Progenitor cell of endocrine pancreas (in vitro differentiated cells): Measurements from ENCODE around the gene ARHGEF2. TPM values are rescaled to one million over a fixed set of nuclear protein-coding genes. Genes with fewer than 3 reads are reported as not detected.

Source experiments
- DNase-seq: peaks from one replicate; pipeline ENCODE4 v3.0.0; 2021; ENCODE audit warnings: low spot score; ENCODE audit not compliant: unreplicated experiment
- H3K27ac Mint-ChIP-seq: 2 replicates; pipeline ENCODE4 v1.8.0; 2021; ENCODE audit warnings: mild to moderate bottlenecking, moderate library complexity, mixed read lengths
- H3K27me3 Mint-ChIP-seq: 2 replicates; pipeline ENCODE4 v1.8.0; 2021; ENCODE audit warnings: mixed read lengths
- H3K36me3 Mint-ChIP-seq: 2 replicates; pipeline ENCODE4 v1.8.0; 2022; ENCODE audit warnings: mixed read lengths; ENCODE audit not compliant: insufficient read depth
- H3K4me1 Mint-ChIP-seq: 2 replicates; pipeline ENCODE4 v1.8.0; 2021; ENCODE audit warnings: low read depth, mixed read lengths
- H3K4me3 Mint-ChIP-seq: 2 replicates; pipeline ENCODE4 v1.8.0; 2021; ENCODE audit warnings: low read depth, mild to moderate bottlenecking, moderate library complexity, mixed read lengths
- H3K9me3 Mint-ChIP-seq: 2 replicates; pipeline ENCODE4 v1.8.0; 2021; ENCODE audit warnings: low read depth, mixed read lengths
- total RNA-seq: library from RNA; stranded (reverse); gene quantifications from 2 replicates; pipeline ENCODE4 v1.2.1, GENCODE V29; 2021
- TF ChIP-seq, protein P1 (sequence below): fragments of 200-600 bp; sonication (generic); IDR thresholded peaks from one replicate; pipeline ENCODE4 v1.5.0; 2021; ENCODE audit warnings: antibody characterized with exemption, mild to moderate bottlenecking; ENCODE audit not compliant: unreplicated experiment

ARHGEF2 gene
- total RNA-seq, 1 donor from 2014 or later: 103 TPM

DNA sequence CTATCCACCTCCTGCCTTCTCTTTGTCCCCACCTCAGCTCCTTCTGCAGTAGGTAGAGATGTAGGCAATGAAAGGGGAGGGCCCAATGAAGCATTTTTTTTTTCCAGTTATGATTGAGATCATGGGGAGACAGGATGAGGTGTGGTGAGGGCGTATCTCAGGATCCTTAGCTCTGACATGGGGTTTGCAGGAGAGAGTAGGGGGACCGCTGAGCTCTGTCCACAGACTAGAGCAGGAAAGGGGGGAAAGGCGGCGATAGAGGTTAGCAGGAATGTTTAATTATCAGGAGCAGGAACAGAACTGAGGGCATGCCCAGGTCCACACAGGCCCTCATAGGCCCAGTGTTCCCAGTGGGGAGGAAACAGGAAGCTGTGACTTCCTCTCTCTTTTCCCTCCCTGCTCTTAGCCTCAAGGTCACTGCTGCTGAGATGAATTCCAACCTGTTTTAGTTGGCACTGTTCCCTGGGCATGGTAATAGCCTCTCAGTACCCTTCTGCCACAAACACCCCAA, 37.8 kb downstream of the ARHGEF2 start:
- Mint-ChIP-seq H3K4me1 (peaks cover 17% of the 10 kb centered on the region), H3K27me3 (no peaks in the 10 kb centered on the region), H3K36me3 (no peaks in the 10 kb centered on the region), H3K9me3 (no peaks in the 10 kb centered on the region), H3K27ac (peak overlapping the region; percentile 71), H3K4me3 (no peak overlapping the region)
- TF ChIP-seq, protein P1, sequence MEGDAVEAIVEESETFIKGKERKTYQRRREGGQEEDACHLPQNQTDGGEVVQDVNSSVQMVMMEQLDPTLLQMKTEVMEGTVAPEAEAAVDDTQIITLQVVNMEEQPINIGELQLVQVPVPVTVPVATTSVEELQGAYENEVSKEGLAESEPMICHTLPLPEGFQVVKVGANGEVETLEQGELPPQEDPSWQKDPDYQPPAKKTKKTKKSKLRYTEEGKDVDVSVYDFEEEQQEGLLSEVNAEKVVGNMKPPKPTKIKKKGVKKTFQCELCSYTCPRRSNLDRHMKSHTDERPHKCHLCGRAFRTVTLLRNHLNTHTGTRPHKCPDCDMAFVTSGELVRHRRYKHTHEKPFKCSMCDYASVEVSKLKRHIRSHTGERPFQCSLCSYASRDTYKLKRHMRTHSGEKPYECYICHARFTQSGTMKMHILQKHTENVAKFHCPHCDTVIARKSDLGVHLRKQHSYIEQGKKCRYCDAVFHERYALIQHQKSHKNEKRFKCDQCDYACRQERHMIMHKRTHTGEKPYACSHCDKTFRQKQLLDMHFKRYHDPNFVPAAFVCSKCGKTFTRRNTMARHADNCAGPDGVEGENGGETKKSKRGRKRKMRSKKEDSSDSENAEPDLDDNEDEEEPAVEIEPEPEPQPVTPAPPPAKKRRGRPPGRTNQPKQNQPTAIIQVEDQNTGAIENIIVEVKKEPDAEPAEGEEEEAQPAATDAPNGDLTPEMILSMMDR: no peak
- no peak for DNase-seq

DNA sequence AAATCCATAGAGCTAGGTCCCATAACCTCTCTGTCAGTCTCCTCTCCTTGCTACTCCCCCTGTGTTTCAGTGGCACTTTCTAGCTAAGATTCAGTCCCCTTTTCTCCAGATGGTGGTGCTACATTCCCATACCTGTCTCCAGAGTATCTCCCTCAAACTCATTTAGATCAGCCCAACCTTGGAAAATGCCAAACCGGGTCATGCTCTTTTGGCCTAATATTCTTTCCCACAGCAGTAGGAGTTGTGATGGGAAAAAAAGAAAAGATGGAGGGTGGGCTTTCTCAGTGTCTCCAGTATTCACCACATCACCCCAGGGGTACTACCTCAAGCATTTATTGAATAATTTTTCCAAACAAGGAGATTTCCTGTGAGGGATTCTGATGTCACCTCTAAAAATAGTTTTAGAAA, 40.1 kb downstream of the ARHGEF2 start:
- DNase-seq: no peak
- no peak overlapping the region for H3K4me3 Mint-ChIP-seq
- H3K27me3 Mint-ChIP-seq: no peaks in the 10 kb centered on the region
- H3K4me1 Mint-ChIP-seq: peaks cover 5% of the 10 kb centered on the region
- H3K9me3 Mint-ChIP-seq: no peaks in the 10 kb centered on the region
- peak overlapping the region; percentile 63 for H3K27ac Mint-ChIP-seq
- no peaks in the 10 kb centered on the region for H3K36me3 Mint-ChIP-seq
- TF ChIP-seq, protein P1: peak; percentile 67

DNA sequence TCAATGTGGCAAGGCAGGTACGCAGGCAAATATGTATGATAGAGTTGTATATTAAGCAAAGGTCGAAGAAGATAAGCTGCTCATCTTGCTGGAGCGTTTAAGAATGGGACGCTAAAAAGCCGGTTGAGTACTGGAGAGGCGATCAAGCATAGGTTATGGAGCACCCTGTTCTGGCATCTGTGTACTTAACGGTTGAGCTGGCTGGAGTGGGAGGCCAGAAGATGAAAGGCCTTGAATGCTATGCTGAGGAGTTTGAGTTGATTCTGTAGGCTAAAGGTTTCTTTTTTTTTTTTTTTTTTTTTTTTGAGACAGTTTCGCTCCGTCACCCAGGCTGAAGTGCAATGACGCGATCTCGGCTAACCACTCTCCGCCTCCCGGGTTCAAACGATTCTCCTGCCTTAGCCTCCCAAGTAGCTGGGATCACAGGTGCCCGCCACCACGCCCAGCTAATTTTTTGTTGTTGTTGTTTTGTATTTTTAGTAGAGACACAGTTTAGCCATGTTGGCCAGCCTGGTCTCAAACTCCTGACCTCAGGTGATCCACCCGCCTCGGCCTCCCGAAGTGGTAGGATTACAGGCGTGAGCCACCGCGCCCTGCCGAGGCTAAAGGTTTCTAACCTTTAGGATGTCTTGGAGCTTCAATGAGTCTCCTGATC, 43.3 kb downstream of the ARHGEF2 start:
- H3K36me3 Mint-ChIP-seq: peaks cover 7% of the 10 kb centered on the region
- peaks cover 18% of the 10 kb centered on the region for H3K4me1 Mint-ChIP-seq
- H3K4me3 Mint-ChIP-seq: no peak overlapping the region
- no peak overlapping the region for H3K27ac Mint-ChIP-seq
- TF ChIP-seq, protein P1: no peak
- H3K9me3 Mint-ChIP-seq: no peaks in the 10 kb centered on the region
- no peak for DNase-seq
- no peaks in the 10 kb centered on the region for H3K27me3 Mint-ChIP-seq

DNA sequence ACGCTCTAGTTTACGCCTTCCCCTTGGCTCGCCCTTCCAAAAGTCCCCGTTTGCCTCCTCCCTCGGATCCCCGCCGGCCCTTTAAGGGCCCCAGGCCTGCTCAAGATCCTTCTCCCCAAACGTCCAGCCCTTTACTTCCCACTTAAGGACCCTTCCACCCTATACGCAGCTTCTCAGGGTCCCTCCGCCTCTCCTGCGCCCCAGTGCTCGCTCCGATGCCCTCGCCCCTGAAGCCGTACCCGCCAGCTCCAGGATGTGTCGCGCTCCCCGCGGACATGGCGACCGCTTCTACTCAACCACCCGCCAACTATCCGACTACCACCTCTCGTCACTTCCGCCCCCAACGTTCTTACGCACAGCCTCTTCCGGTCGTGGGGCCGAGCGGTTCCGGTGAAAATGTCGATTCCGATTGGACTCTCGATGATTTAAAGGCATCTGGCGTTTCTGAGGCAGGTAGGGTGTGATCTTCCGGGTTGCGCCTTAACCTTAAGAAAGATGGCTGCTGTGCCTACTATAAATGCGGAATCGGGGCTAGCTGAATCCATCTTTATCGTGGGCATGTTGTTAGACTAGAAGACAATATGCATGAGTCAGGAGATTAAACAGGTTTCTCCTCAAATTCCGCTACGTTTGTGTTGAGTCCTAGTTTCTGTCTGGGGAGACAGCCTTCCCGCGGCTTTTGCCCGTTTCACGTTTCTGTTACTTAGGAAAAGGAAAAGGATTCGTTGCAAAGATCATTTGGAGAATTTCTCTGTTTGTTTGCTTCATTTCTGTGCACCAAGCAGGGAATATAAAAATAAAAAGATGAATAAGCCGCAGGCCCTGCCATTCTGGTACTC, 44.0 kb downstream of the ARHGEF2 start, which contains the start of gene KHDC4:
Gene KHDC4 (minus strand): TSS at position 317 of the 839 bp plus-strand sequence. CDS start 40 bp downstream, at position 277.
- no peaks in the 10 kb centered on the region for H3K9me3 Mint-ChIP-seq
- TF ChIP-seq, protein P1: peak; percentile 12
- no peaks in the 10 kb centered on the region for H3K27me3 Mint-ChIP-seq
- peaks cover 9% of the 10 kb centered on the region for H3K36me3 Mint-ChIP-seq
- H3K4me1 Mint-ChIP-seq: peaks cover 18% of the 10 kb centered on the region
- H3K4me3 Mint-ChIP-seq: no peak within 1 kb of the TSS
- H3K27ac Mint-ChIP-seq: no peak within 1 kb of the TSS
- peak; percentile 77 for DNase-seq

DNA sequence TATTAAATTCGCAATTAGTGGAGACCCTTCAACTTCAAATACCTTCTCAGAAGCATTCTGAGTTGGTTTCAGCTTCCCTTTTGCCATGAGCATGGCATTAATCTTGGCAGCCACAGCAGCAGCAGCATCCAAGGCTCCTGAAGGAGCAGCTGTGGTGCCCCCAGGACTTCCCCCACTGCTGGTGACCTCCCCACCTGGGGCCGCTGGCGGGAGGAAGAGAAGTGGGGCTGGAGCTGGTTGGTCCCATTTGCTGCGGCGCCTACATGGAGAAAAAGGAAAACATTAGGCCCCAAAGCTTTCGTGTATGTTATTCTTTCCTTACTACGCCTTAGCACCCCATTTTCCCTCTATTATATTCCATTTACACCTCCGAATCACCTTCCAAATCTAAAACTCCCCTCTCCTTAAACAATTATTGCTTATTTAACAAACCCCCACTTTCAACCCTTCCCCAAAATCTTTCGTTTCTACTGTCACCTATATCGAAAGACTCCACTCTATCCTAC, 44.7 kb downstream of the ARHGEF2 start:
- Mint-ChIP-seq H3K4me1 (peaks cover 18% of the 10 kb centered on the region), H3K27ac (no peak overlapping the region), H3K4me3 (no peak overlapping the region), H3K27me3 (no peaks in the 10 kb centered on the region), H3K36me3 (peaks cover 14% of the 10 kb centered on the region), H3K9me3 (no peaks in the 10 kb centered on the region)
- TF ChIP-seq, protein P1: no peak
- DNase-seq: no peak
